H1 (cell line): ENCODE measurements around the gene FCER2.

Experiments
- CREB1 ChIP-seq: IDR thresholded peaks from 2 replicates; pipeline ENCODE4 v1.6.1; 2012; ENCODE audit warnings: inconsistent platforms
- EP300 ChIP-seq, 2 experiments: IDR thresholded peaks; 1 replicate in 1 of 2; 2 replicates in 1 of 2; pipeline ENCODE4 v1.6.1; 2011 to 2012; ENCODE audit warnings: low read depth in 2 of 2, low read length in 2 of 2, mild to moderate bottlenecking in 2 of 2, borderline replicate concordance in 1 of 2, inconsistent platforms in 1 of 2, moderate library complexity in 1 of 2
- MAX ChIP-seq: IDR thresholded peaks from 2 replicates; pipeline ENCODE4 v1.6.1; 2012; ENCODE audit warnings: inconsistent platforms
- POLR2A ChIP-seq, 2 experiments: IDR thresholded peaks; 1 replicate in 1 of 2; 2 replicates in 1 of 2; pipeline ENCODE4 v1.6.1; 2011; ENCODE audit warnings: low read depth in 2 of 2, low read length in 2 of 2, mild to moderate bottlenecking in 2 of 2; ENCODE audit errors: control extremely low read depth in 1 of 2
- RFX5 ChIP-seq: IDR thresholded peaks from 2 replicates; pipeline ENCODE4 v1.6.1; 2011; ENCODE audit warnings: low read depth, low read length, improper control_type of control experiment, borderline replicate concordance
- TBP ChIP-seq: IDR thresholded peaks from 2 replicates; pipeline ENCODE4 v1.6.1; 2011; ENCODE audit warnings: low read depth, low read length, improper control_type of control experiment
- TF ChIP-seq, protein P1 (sequence below), 3 experiments: IDR thresholded peaks; 1 replicate in 2 of 3; 2 replicates in 1 of 3; pipeline versions ENCODE4 v1.5.1 to v1.6.1; 2011; ENCODE audit warnings: low read length in 3 of 3, mild to moderate bottlenecking in 3 of 3, inconsistent platforms in 2 of 3, low read depth in 1 of 3, moderate library complexity in 1 of 3; ENCODE audit not compliant: insufficient read depth in 1 of 3; ENCODE audit errors: control extremely low read depth in 1 of 3

GRCh38 chr19:7644550-7644877, 57.4 kb downstream of the FCER2 start:
- TF ChIP-seq, protein P1, sequence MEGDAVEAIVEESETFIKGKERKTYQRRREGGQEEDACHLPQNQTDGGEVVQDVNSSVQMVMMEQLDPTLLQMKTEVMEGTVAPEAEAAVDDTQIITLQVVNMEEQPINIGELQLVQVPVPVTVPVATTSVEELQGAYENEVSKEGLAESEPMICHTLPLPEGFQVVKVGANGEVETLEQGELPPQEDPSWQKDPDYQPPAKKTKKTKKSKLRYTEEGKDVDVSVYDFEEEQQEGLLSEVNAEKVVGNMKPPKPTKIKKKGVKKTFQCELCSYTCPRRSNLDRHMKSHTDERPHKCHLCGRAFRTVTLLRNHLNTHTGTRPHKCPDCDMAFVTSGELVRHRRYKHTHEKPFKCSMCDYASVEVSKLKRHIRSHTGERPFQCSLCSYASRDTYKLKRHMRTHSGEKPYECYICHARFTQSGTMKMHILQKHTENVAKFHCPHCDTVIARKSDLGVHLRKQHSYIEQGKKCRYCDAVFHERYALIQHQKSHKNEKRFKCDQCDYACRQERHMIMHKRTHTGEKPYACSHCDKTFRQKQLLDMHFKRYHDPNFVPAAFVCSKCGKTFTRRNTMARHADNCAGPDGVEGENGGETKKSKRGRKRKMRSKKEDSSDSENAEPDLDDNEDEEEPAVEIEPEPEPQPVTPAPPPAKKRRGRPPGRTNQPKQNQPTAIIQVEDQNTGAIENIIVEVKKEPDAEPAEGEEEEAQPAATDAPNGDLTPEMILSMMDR (IDR thresholded peaks at IDR 0.05; ENCODE audit: control extremely low read depth in 1 of 3, insufficient read depth in 1 of 3, low read depth in 1 of 3, low read length in 3 of 3): no peak
- TF ChIP-seq POLR2A (IDR thresholded peaks at IDR 0.05; ENCODE audit: control extremely low read depth in 1 of 2, low read depth in 2 of 2, low read length in 2 of 2) (no peak), CREB1 (no peak), MAX (no peak), TBP (no peak), RFX5 (no peak), EP300 (IDR thresholded peaks at IDR 0.05; ENCODE audit: borderline replicate concordance in 1 of 2, low read depth in 2 of 2, low read length in 2 of 2) (no peak)
